ENCODE data around the gene RAET1L. TPM values are rescaled to one million over a fixed set of nuclear protein-coding genes. Genes with fewer than 3 reads are reported as not detected.

Gene RAET1L
- total and polyA plus RNA-seq, 2 experiments from 2014 or later, result not detected

GRCh38 chr6:150036081-150036480 is 10.7 kb upstream of the RAET1L start:
- Histone ChIP-seq H3K4me3 (no peak overlapping the region), H3K27ac (ENCODE audit: low read depth) (no peak overlapping the region), H3K27me3 (ENCODE audit: insufficient read depth) (peaks cover 87% of the 10 kb centered on the region), H3F3A (replicated peaks; ENCODE audit: low read depth) (no peaks in the 10 kb centered on the region), H4K20me1 (replicated peaks; ENCODE audit: insufficient read depth) (no peaks in the 10 kb centered on the region), H3K36me3 (ENCODE audit: insufficient read depth) (no peaks in the 10 kb centered on the region), H3K4me1 (ENCODE audit: insufficient read depth) (peaks cover 9% of the 10 kb centered on the region; the same call in 1 of the 2 replicates), H3K9me2 (ENCODE audit: insufficient read depth) (no peaks in the 10 kb centered on the region), H3K79me2 (replicated peaks; ENCODE audit: insufficient read depth) (no peaks in the 10 kb centered on the region), H3K4me2 (no peak overlapping the region), H2AFZ (no peak overlapping the region)
- no peak overlapping the region for H3K4me3 Mint-ChIP-seq
- H3K27me3 Mint-ChIP-seq (ENCODE audit: insufficient read depth, low read depth, poor library complexity), result peaks cover 62% of the 10 kb centered on the region
- TF ChIP-seq NANOG (IDR thresholded peaks at IDR 0.05; ENCODE audit: borderline replicate concordance), result no peak
- DNase-seq (ENCODE audit: low spot score) (no peak), ATAC-seq (no peak)
- no peak overlapping the region for H3K27ac Mint-ChIP-seq
- no peaks in the 10 kb centered on the region; the same call in 2 of the 3 replicates for H3K36me3 Mint-ChIP-seq (ENCODE audit: low read depth)
- H3K4me1 Mint-ChIP-seq, result peaks cover 10% of the 10 kb centered on the region
- H3K9me3 Mint-ChIP-seq, result no peaks in the 10 kb centered on the region; the same call in 2 of the 3 replicates

DNA sequence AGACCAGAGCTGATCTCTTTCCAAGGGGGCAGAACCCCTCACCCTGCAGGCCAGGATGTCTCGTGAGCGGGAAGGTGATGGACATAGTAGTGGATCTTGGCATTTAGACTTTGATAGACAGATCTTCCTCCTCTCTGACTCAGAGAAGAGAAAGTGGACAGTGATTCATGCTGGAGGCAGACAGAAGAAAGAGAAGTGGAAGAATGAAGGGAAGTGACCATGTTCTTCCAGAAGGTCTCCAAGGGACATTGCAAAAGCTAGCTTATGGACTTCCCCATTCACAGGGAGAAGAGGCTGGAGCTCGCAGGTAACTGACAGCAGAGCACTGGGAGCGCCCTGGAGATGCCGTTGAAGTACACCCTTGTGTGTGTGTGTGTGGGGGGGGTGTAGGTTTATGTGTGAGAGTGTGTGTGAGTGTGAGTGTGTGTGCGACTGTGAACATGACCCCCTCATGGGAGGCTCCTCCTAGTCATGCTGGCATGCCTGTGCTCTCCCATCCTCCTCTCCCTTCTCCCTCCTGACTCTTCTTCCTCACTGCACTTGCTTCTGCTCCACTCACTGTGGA is 8.0 kb upstream of the RAET1L start:
- no peak for DNase-seq (ENCODE audit: low spot score)
- H3K4me3 ChIP-seq, result no peak overlapping the region
- no peak overlapping the region for H2AFZ ChIP-seq
- no peaks in the 10 kb centered on the region for H3K79me2 ChIP-seq (replicated peaks; ENCODE audit: insufficient read depth)
- H3K4me2 ChIP-seq, result no peak overlapping the region
- no peak overlapping the region for H3K4me3 Mint-ChIP-seq
- H3K27me3 Mint-ChIP-seq (ENCODE audit: insufficient read depth, low read depth, poor library complexity), result peaks cover 42% of the 10 kb centered on the region
- TF ChIP-seq, protein P1, sequence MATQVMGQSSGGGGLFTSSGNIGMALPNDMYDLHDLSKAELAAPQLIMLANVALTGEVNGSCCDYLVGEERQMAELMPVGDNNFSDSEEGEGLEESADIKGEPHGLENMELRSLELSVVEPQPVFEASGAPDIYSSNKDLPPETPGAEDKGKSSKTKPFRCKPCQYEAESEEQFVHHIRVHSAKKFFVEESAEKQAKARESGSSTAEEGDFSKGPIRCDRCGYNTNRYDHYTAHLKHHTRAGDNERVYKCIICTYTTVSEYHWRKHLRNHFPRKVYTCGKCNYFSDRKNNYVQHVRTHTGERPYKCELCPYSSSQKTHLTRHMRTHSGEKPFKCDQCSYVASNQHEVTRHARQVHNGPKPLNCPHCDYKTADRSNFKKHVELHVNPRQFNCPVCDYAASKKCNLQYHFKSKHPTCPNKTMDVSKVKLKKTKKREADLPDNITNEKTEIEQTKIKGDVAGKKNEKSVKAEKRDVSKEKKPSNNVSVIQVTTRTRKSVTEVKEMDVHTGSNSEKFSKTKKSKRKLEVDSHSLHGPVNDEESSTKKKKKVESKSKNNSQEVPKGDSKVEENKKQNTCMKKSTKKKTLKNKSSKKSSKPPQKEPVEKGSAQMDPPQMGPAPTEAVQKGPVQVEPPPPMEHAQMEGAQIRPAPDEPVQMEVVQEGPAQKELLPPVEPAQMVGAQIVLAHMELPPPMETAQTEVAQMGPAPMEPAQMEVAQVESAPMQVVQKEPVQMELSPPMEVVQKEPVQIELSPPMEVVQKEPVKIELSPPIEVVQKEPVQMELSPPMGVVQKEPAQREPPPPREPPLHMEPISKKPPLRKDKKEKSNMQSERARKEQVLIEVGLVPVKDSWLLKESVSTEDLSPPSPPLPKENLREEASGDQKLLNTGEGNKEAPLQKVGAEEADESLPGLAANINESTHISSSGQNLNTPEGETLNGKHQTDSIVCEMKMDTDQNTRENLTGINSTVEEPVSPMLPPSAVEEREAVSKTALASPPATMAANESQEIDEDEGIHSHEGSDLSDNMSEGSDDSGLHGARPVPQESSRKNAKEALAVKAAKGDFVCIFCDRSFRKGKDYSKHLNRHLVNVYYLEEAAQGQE (IDR thresholded peaks at IDR 0.05; ENCODE audit: unreplicated experiment), result no peak
- TF ChIP-seq NANOG (IDR thresholded peaks at IDR 0.05; ENCODE audit: borderline replicate concordance), result no peak
- TF ChIP-seq ZNF331 (CRISPR knock-in tag; IDR thresholded peaks at IDR 0.05; ENCODE audit: low read depth), result no peak
- TF ChIP-seq EZH2phosphoT487 (IDR thresholded peaks at IDR 0.05; ENCODE audit: unreplicated experiment), result no peak
- no peak for TF ChIP-seq JUNB (IDR thresholded peaks at IDR 0.05; ENCODE audit: unreplicated experiment)
- no peak for TF ChIP-seq STAT1 (IDR thresholded peaks at IDR 0.05; ENCODE audit: unreplicated experiment)
- no peak for TF ChIP-seq POLR2AphosphoS5 (IDR thresholded peaks at IDR 0.05; ENCODE audit: low read depth)
- TF ChIP-seq CREB1 (CRISPR knock-in tag; IDR thresholded peaks at IDR 0.05; ENCODE audit: low read depth), result no peak
- TF ChIP-seq ZNF114 (CRISPR knock-in tag; IDR thresholded peaks at IDR 0.05), result no peak
- no peaks in the 10 kb centered on the region for H3F3A ChIP-seq (replicated peaks; ENCODE audit: low read depth)
- no peaks in the 10 kb centered on the region for H3K36me3 ChIP-seq (ENCODE audit: insufficient read depth)
- H3K9me3 Mint-ChIP-seq, result no peaks in the 10 kb centered on the region; the same call in 2 of the 3 replicates
- H3K27ac ChIP-seq (ENCODE audit: low read depth), result no peak overlapping the region
- H3K9me2 ChIP-seq (ENCODE audit: insufficient read depth), result no peaks in the 10 kb centered on the region
- H3K27ac Mint-ChIP-seq, result no peak overlapping the region
- no peaks in the 10 kb centered on the region; the same call in 2 of the 3 replicates for H3K36me3 Mint-ChIP-seq (ENCODE audit: low read depth)
- peaks cover 9% of the 10 kb centered on the region; the same call in 1 of the 2 replicates for H3K4me1 ChIP-seq (ENCODE audit: insufficient read depth)
- no peak for ATAC-seq
- H4K20me1 ChIP-seq (replicated peaks; ENCODE audit: insufficient read depth), result no peaks in the 10 kb centered on the region
- H3K27me3 ChIP-seq (ENCODE audit: insufficient read depth), result peaks cover 67% of the 10 kb centered on the region
- H3K4me1 Mint-ChIP-seq, result peaks cover 17% of the 10 kb centered on the region

All from GM23338 (cell line).